Measurements from ENCODE around the gene RFC1. TPM values are rescaled to one million over a fixed set of nuclear protein-coding genes. Genes with fewer than 3 reads are reported as not detected.

RFC1 gene
- total and polyA plus RNA-seq, 11 donors, result 5.3 to 31.2 (median 23.1) TPM

DNA sequence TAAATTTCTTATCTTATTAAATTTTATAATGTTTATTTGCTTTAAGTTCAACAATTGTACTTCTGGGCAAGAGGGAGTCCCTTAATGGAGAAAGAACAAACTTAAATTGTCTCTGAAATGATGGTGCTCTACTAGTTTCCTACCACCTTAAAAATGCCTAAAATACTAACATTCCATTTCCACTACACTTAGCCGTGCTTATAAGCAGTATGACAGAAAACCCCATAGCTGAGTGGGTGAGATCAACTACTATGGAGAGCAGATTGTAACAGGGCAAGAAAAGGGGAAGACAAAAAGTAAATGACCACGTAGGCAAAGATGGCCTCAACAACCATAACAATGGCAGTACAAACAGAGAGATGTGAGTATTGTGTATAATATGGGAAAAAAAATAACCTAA, 35.0 kb downstream of the RFC1 start:
- H3K9me3 ChIP-seq, result no peaks in the 10 kb centered on the region
- intact Hi-C loops (cut with DNase I), result no loop called here
- H3K36me3 ChIP-seq, result peaks cover 0 to 18% (median 9%) of the 10 kb centered on the region in 9 donors
- ATAC-seq (no peak), DNase-seq (no peak)
- 89 to 97% (median 93%) methylated on average over 2 of the region's 2 CpGs for WGBS, 4 donors
- no peaks in the 10 kb centered on the region for H3K27me3 ChIP-seq
- H3K27ac ChIP-seq, result no peak overlapping the region
- peaks cover 0 to 7% (median 0%) of the 10 kb centered on the region in 12 donors for H3K4me1 ChIP-seq
- TF ChIP-seq POLR2A (IDR thresholded peaks at IDR 0.05), result no peak
- TF ChIP-seq, protein P1, sequence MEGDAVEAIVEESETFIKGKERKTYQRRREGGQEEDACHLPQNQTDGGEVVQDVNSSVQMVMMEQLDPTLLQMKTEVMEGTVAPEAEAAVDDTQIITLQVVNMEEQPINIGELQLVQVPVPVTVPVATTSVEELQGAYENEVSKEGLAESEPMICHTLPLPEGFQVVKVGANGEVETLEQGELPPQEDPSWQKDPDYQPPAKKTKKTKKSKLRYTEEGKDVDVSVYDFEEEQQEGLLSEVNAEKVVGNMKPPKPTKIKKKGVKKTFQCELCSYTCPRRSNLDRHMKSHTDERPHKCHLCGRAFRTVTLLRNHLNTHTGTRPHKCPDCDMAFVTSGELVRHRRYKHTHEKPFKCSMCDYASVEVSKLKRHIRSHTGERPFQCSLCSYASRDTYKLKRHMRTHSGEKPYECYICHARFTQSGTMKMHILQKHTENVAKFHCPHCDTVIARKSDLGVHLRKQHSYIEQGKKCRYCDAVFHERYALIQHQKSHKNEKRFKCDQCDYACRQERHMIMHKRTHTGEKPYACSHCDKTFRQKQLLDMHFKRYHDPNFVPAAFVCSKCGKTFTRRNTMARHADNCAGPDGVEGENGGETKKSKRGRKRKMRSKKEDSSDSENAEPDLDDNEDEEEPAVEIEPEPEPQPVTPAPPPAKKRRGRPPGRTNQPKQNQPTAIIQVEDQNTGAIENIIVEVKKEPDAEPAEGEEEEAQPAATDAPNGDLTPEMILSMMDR (IDR thresholded peaks at IDR 0.05), result no peak
- H3K4me3 ChIP-seq, result no peak overlapping the region

DNA sequence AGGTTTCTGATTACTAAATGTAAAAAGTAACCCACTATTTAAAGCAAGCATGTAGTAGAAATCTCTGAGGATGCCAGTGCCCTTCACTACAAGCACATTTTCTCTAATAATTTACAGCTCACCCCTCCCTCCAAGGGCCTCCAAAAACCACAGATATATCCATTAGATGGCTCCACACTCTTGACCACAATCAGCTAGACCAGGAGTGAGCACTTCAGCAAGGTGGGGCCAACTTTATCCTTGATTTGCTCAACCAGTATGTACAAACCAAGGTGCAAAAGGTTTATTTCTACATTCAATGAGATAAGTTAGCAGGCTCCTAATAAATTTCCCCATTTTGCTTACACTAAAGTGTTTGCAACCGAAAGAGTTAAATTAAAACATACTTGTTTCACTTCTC, 35.8 kb downstream of the RFC1 start:
- 95 to 99% (median 98%) methylated on average over 1 of the region's 1 CpG for WGBS, 4 donors
- DNase-seq, result no peak
- intact Hi-C loops (cut with DNase I), result no loop called here
- Histone ChIP-seq H3K9me3 (no peaks in the 10 kb centered on the region), H3K27ac (no peak overlapping the region), H3K4me1 (peaks cover 0 to 2% (median 0%) of the 10 kb centered on the region in 12 donors), H3K36me3 (peaks cover 0 to 26% (median 18%) of the 10 kb centered on the region in 9 donors), H3K27me3 (no peaks in the 10 kb centered on the region), H3K4me3 (no peak overlapping the region)
- no peak for ATAC-seq
- TF ChIP-seq, protein P1 (IDR thresholded peaks at IDR 0.05), result no peak
- no peak for TF ChIP-seq POLR2A (IDR thresholded peaks at IDR 0.05)

DNA sequence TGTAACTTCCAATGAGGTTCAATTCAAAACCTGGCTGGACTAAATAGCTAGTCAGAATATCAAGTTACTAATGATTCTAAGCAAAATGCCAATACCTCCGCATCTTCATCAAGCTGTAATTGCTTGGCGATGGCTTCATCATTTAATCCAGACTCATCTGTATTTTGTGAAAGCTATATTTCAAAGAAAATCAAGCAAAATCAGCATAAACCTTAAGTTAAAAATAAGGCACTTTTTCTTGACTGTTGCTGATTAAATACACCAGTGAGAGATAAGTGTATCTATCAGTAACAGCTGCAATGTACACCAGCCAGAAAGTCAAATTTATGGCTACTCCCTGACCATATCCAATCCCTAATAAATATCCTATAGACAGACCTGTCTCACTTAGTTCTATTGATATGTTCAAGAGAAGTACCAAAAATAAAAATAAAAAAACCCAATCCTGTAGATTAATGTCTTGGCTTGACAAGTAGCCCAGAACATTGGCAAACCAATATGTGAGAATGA, 39.6 kb downstream of the RFC1 start:
- ATAC-seq (no peak), DNase-seq (no peak)
- Histone ChIP-seq H3K27me3 (no peaks in the 10 kb centered on the region), H3K4me3 (no peak overlapping the region), H3K36me3 (peaks cover 0 to 61% (median 48%) of the 10 kb centered on the region in 9 donors), H3K4me1 (peaks cover 0 to 2% (median 0%) of the 10 kb centered on the region in 12 donors), H3K9me3 (no peaks in the 10 kb centered on the region), H3K27ac (no peak overlapping the region)
- WGBS, 4 donors, result 96 to 100% (median 98%) methylated on average over 2 of the region's 2 CpGs
- no peak for TF ChIP-seq POLR2A (IDR thresholded peaks at IDR 0.05)
- TF ChIP-seq, protein P1 (IDR thresholded peaks at IDR 0.05), result no peak
- intact Hi-C loops (cut with DNase I), result no loop called here

DNA sequence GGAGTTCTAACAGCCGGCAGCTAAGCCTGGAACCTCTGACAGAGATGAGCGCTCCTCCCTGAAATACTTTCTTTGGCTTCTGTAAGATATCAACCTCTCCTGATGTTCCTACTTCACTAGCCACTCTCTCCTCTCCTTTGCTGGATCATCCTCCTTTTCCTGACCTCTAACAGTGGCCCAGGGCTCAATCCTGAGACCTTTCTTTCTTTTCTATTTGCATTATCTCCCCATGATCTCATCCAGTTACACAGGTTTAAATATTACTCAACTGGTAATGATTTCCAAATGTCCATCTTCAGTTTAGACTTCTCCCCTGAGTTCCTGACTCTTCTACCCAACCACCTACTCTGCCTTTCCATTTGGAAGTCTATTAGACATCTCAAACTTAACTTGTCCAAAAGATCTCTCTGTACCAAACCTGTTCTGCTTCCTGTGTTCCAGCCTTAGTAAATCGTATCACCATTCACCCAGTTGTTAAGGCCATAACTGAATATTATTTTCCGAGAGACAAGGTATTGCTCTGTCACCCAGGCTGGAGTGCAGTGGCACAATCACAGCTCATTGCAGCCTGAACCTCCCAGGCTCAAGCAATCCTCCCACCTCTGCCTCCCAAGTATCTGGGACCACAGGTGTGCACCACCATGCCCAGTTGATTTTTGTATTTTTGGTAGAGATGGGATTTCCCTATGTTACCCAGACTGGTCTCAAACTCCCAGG, 41.1 kb downstream of the RFC1 start:
- intact Hi-C loops (cut with DNase I), result no loop called here
- Histone ChIP-seq H3K27me3 (no peaks in the 10 kb centered on the region), H3K27ac (peak overlapping the region in 1 of 12 donors; percentile 22), H3K4me1 (no peaks in the 10 kb centered on the region), H3K9me3 (no peaks in the 10 kb centered on the region), H3K4me3 (no peak overlapping the region), H3K36me3 (peaks cover 0 to 74% (median 63%) of the 10 kb centered on the region in 9 donors)
- ATAC-seq (no peak), DNase-seq (no peak)
- 79 to 97% (median 88%) methylated on average over 4 of the region's 4 CpGs for WGBS, 4 donors
- TF ChIP-seq, protein P1 (IDR thresholded peaks at IDR 0.05), result no peak
- no peak for TF ChIP-seq POLR2A (IDR thresholded peaks at IDR 0.05)
